Right cardiac atrium (tissue), 5 donors: ENCODE results near the gene PHRF1. TPM values are rescaled to one million over a fixed set of nuclear protein-coding genes. Genes with fewer than 3 reads are reported as not detected.

Experiments
- ATAC-seq, 2 donors: fragments of 200-7000 bp; cut with Tn5 transposase; one replicate each; pipeline versions ENCODE4 v1.8.0 to v1.9.1; 2020; ENCODE audit warnings: moderate library complexity in 2 of 2, mild to moderate bottlenecking in 1 of 2
- DNase-seq, 3 donors: peaks; one replicate each; pipeline ENCODE4 v3.0.0-alpha.2; 2020
- H3K27ac ChIP-seq: one replicate; pipeline ENCODE4 v1.5.1; 2013; ENCODE audit warnings: mild to moderate bottlenecking, low read length, control low read depth, moderate library complexity
- H3K27me3 ChIP-seq: one replicate; pipeline ENCODE4 v1.6.1; 2013; ENCODE audit not compliant: control insufficient read depth, insufficient read depth
- H3K4me1 ChIP-seq: one replicate; pipeline ENCODE4 v1.6.1; 2013; ENCODE audit warnings: low read length; ENCODE audit not compliant: control insufficient read depth, insufficient read depth
- H3K4me3 ChIP-seq: one replicate; pipeline ENCODE4 v1.5.1; 2013; ENCODE audit warnings: low read length, control low read depth
- H3K9me3 ChIP-seq: one replicate; pipeline ENCODE4 v1.6.1; 2013; ENCODE audit warnings: low read length; ENCODE audit not compliant: control insufficient read depth
- WGBS: extraction: QIAGEN DNeasy Blood & Tissue Kit; methylation state at CpG from one replicate; pipeline ENCODE4 v1.1.7; 2013; 5-methylcytosine and 5-hydroxymethylcytosine counted together
- intact Hi-C, 4 donors: fragments of 100-400 bp; cut with DNase I; formaldehyde crosslinking; loops; one replicate each; pipeline versions ENCODE4 v1.11.0 to v1.14.0; 2022 to 2023
- polyA plus RNA-seq: library from polyadenylated mRNA; stranded (reverse); fragments of 200-250 nt; gene quantifications from one replicate; pipeline ENCODE4 v1.2.3, GENCODE V29; 2013
- total RNA-seq, 4 donors: library from RNA; stranded (reverse); fragmentation: NEBNext Ultra II Directional; extraction: Animal tissue kit (Norgen Biotek cat#: 25700); gene quantifications; one replicate each; pipeline ENCODE4 v1.2.1, GENCODE V29; 2021
- donor health status: healthy with polysubstance abuse.
- donor health status: DM: no; HTN: yes; CAD: no.
- donor health status: DM: no; HTN: no; CAD: no.
- donor health status: DM: no; HTN: yes; CAD: no; lungs with severe emphysema.
- donor health status: DM: yes; HTN: yes; CAD: no.

Gene PHRF1
- total and polyA plus RNA-seq, 5 donors: 17.0 to 20.8 (median 19.9) TPM

- 94% methylated on average over 33 of the region's 33 CpGs for WGBS
- intact Hi-C loops: no loop called here
- DNase-seq (peak in 2 of 3 donors; percentile 24 to 51), ATAC-seq (no peak)
- no peak overlapping the region for H3K4me3 ChIP-seq
- H3K27me3 ChIP-seq: no peaks in the 10 kb centered on the region
- no peak overlapping the region for H3K27ac ChIP-seq
- H3K9me3 ChIP-seq: no peaks in the 10 kb centered on the region
- H3K4me1 ChIP-seq: no peaks in the 10 kb centered on the region
These were observed 43.2 kb upstream of the PHRF1 start for GRCh38 chr11:532986-533585.

GRCh38 chr11:533586-534395 lies 42.5 kb upstream of the PHRF1 start:
- Histone ChIP-seq H3K9me3 (no peaks in the 10 kb centered on the region), H3K4me1 (no peaks in the 10 kb centered on the region), H3K27me3 (no peaks in the 10 kb centered on the region), H3K27ac (no peak overlapping the region), H3K4me3 (no peak overlapping the region)
- no peak for ATAC-seq
- intact Hi-C loops: no loop called here
- WGBS: 91% methylated on average over 37 of the region's 37 CpGs
- DNase-seq: peak in 2 of 3 donors; percentile 18 to 69

- ATAC-seq: no peak
- intact Hi-C loops: no loop called here
- peak overlapping the region; percentile 79 for H3K4me3 ChIP-seq
- H3K9me3 ChIP-seq: no peaks in the 10 kb centered on the region
- 9% methylated on average over 66 of the region's 66 CpGs for WGBS
- DNase-seq: peak in 2 of 3 donors; percentile 70 to 75
- no peaks in the 10 kb centered on the region for H3K4me1 ChIP-seq
- H3K27me3 ChIP-seq: no peaks in the 10 kb centered on the region
- H3K27ac ChIP-seq: no peak overlapping the region
These were observed 41.7 kb upstream of the PHRF1 start for GRCh38 chr11:534396-535209.

DNA sequence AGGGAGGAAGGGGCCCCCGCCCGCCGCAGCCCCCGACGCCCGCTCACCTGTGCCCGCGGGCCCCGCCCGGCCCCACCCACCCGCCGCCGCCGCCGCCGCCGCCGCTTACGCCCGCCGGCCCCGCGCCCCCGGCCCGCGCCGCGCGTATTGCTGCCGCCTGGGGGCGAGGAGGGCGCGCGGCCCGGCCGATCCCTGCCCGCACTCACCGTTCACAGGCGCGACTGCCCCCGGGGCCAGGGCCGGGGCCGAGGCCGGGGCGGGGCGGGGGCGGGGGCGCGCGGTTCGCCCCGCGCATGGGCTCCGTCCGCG lies 41.1 kb upstream of the PHRF1 start:
- no peaks in the 10 kb centered on the region for H3K4me1 ChIP-seq
- 1% methylated on average over 50 of the region's 56 CpGs for WGBS
- ATAC-seq (no peak), DNase-seq (no peak)
- intact Hi-C loops: no loop called here
- H3K27ac ChIP-seq: no peak overlapping the region
- H3K4me3 ChIP-seq: peak overlapping the region; percentile 79
- H3K27me3 ChIP-seq: no peaks in the 10 kb centered on the region
- no peaks in the 10 kb centered on the region for H3K9me3 ChIP-seq

DNA sequence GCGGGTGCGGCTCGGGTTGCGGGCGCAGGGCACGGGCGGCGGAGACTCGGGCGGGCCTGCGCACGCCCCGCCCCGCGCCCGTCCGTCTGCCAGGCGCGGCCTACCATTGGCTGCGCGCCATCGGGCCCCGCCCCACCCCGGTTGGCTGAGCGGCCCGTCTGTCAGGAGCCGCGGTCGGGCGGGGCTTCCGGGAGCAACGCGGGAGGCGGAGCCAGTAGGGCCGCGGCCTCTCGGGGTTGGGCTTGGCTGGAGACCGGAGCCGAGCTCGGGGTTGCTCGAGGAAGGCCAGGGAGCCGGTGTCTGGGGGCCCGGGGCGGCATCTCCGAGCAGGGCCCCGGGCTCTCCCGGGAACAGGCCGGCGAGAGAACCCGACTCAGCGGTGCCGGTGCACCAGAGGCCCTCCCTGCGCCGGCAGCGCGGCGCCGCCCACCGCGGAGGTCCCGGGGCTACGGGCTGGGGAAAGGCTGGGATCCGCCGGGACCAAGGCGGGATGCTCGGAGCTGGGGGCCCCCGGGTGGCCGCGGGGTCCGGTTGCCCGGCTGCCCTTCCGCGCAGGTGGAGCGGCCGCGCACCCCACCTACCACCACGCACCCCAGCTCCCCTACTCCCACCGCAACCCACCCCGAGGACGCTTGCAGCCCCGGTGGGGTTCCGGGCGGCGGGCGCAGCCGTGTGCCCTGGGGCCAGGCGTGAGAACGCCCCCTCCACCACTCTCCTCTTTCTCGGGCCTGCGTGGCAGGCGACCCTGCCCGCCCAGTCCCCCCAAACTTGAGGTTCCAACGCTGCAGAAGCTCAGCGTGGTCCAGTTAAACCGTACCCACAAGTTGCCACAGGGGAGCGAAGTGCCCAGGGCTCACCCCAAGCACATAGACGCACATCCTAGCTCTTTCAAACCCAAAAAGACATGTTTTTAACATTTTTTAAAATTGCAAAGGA lies 40.5 kb upstream of the PHRF1 start, which contains the start of gene HRAS:
HRAS (minus strand) TSS at position 58 of the 936 bp plus-strand sequence.
- peak; percentile 94 to 98 (median 97) for DNase-seq
- H3K27ac ChIP-seq: no peak within 1 kb of the TSS
- H3K27me3 ChIP-seq: no peaks in the 10 kb centered on the region
- peak within 1 kb of the TSS; percentile 79 for H3K4me3 ChIP-seq
- intact Hi-C loops: no loop called here
- WGBS: 3% methylated on average over 97 of the region's 97 CpGs
- no peaks in the 10 kb centered on the region for H3K4me1 ChIP-seq
- peak; percentile 92 for ATAC-seq
- H3K9me3 ChIP-seq: no peaks in the 10 kb centered on the region

DNA sequence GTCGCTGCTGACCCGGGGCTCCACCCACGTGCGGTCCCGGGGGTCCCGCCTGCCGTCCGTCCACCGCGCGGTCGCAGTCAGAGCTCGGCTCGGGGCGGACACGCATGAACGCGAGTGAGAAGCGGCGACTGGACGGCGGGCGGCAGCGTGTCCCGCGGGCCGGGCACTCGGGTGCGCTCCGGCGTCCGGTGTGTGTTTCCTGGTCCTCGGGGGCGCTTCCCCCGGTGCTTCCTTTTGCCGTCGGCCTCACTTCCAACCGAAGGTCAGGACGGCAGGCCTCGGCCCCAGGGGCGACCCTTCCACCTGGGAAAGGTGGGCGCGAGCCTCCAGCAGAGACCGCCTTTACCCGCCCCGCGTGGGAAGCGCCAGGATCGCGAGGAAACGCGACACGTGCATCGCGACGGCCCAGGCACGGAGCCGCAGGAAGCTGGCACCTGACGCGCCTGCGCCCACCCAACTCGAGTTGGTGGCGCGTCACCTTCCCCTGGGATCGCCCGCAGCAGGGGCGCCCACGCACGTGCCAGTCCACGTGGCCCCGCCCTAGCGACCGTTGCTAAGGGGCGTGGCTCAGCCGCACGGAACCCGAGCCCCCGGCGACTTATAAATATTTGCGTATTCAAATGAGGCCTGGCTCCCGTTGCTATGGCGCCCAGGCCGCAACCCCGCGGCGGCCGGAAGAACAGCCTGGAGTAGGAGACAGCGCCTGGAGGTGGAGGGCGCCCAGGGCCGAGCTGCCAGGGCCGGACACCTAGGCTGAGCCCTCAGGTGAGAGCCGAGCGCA lies 39.2 kb upstream of the PHRF1 start, which contains the start of gene LRRC56:
LRRC56 (plus strand) TSS at position 687 of the 781 bp plus-strand sequence. CDS start 3,158 bp downstream, outside the sequence.
- Histone ChIP-seq H3K4me3 (peak within 1 kb of the TSS; percentile 4), H3K27ac (no peak within 1 kb of the TSS), H3K9me3 (no peaks in the 10 kb centered on the region), H3K27me3 (no peaks in the 10 kb centered on the region), H3K4me1 (no peaks in the 10 kb centered on the region)
- intact Hi-C loops: no loop called here
- 3% methylated on average over 93 of the region's 93 CpGs for WGBS
- DNase-seq: peak; percentile 82 to 93 (median 92)
- peak; percentile 17 to 43 for ATAC-seq

GRCh38 chr11:537622-538430 lies 38.4 kb upstream of the PHRF1 start:
- no peaks in the 10 kb centered on the region for H3K27me3 ChIP-seq
- H3K4me3 ChIP-seq: no peak overlapping the region
- 52% methylated on average over 19 of the region's 19 CpGs for WGBS
- DNase-seq (peak in 2 of 3 donors; percentile 13 to 57), ATAC-seq (no peak)
- no peaks in the 10 kb centered on the region for H3K9me3 ChIP-seq
- no peak overlapping the region for H3K27ac ChIP-seq
- no peaks in the 10 kb centered on the region for H3K4me1 ChIP-seq
- intact Hi-C loops: no loop called here

DNA sequence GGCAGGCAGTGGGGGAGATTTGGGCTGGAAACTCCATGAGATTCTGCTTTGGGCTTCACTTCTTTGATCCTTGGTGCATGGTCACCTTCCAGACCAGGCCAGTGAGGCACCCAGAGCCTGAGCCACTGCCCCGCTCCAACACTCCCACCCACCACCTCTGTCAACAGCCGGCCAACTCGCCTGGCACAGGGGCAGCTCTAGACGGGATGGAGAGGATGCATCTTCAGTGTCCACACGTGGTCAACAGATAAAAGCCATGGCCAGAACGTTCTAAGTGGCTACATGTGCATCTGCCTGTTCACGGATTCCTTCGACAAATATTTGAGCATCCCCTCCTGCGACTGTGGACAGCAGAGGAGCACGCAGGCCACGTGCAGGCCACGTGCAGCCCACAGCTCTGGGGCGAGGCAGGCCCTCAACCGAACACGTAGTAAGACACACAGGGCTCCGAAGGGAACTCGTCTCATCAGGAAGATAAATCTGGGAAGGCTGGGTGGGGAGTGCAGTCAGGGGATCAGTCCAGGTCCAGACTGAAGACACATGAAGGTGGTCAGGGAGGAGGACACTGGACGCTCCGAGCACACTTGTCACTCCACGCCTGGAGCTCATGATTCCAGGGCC lies 37.7 kb upstream of the PHRF1 start:
- Histone ChIP-seq H3K4me1 (no peaks in the 10 kb centered on the region), H3K4me3 (no peak overlapping the region), H3K27ac (no peak overlapping the region), H3K9me3 (no peaks in the 10 kb centered on the region), H3K27me3 (no peaks in the 10 kb centered on the region)
- WGBS: 87% methylated on average over 20 of the region's 20 CpGs
- peak in 2 of 3 donors; percentile 4 to 50 for DNase-seq
- intact Hi-C loops: no loop called here
- ATAC-seq: no peak

- Histone ChIP-seq H3K4me1 (no peaks in the 10 kb centered on the region), H3K27me3 (no peaks in the 10 kb centered on the region), H3K9me3 (no peaks in the 10 kb centered on the region), H3K27ac (no peak overlapping the region), H3K4me3 (no peak overlapping the region)
- no peak for ATAC-seq
- DNase-seq: peak in 2 of 3 donors; percentile 42 to 49
- 89% methylated on average over 8 of the region's 8 CpGs for WGBS
- intact Hi-C loops: no loop called here
These were observed 36.2 kb upstream of the PHRF1 start for GRCh38 chr11:539971-540481.
